ENCODE results near the gene TUBA4B. TPM values are rescaled to one million over a fixed set of nuclear protein-coding genes. Genes with fewer than 3 reads are reported as not detected.
"Not testable (repeated sequence)": the region's sequence is repeated elsewhere in the genome, so short reads cannot be mapped to it uniquely, and the experiment has no call there.

TUBA4B gene
- total RNA-seq, 1 donor from 2014 or later = not detected

- no peak for DNase-seq (ENCODE audit: low spot score)
Observed at GRCh38 chr2:219290381-219291171, 37.5 kb downstream of the TUBA4B start.

DNA sequence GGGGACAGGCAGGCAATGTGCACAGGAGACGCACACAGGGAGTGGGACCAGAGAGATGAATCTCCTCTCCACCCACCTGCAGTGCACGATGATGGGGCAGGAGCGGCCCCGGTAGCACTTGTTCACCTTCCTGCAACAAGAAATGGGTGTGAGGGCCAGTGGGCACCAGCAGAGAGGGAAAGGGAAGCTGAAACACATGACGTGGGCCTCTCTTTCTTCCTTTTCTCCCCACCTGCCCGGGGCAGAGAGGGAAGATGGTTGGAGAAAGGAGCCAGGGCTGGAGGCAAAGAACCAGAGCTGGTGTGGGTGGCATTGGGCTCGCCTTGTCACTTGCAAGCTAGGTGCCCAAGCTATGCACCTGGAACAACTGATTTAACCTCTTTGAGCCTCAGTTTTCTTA is 38.4 kb downstream of the TUBA4B start:
- DNase-seq (ENCODE audit: low spot score) = no peak

GRCh38 chr2:219291910-219292490 is 39.0 kb downstream of the TUBA4B start:
- no peak for DNase-seq (ENCODE audit: low spot score)

- no peak for DNase-seq (ENCODE audit: low spot score)
Observed at GRCh38 chr2:219292616-219293015, 39.6 kb downstream of the TUBA4B start.

- no peak for DNase-seq (ENCODE audit: low spot score)
Observed at GRCh38 chr2:219293736-219294231, 40.7 kb downstream of the TUBA4B start.

- peak; percentile 90 for DNase-seq (ENCODE audit: low spot score)
Observed at GRCh38 chr2:219294356-219295351, 41.6 kb downstream of the TUBA4B start.

GRCh38 chr2:219296142-219296541 is 43.1 kb downstream of the TUBA4B start:
- DNase-seq (ENCODE audit: low spot score) = no peak

DNA sequence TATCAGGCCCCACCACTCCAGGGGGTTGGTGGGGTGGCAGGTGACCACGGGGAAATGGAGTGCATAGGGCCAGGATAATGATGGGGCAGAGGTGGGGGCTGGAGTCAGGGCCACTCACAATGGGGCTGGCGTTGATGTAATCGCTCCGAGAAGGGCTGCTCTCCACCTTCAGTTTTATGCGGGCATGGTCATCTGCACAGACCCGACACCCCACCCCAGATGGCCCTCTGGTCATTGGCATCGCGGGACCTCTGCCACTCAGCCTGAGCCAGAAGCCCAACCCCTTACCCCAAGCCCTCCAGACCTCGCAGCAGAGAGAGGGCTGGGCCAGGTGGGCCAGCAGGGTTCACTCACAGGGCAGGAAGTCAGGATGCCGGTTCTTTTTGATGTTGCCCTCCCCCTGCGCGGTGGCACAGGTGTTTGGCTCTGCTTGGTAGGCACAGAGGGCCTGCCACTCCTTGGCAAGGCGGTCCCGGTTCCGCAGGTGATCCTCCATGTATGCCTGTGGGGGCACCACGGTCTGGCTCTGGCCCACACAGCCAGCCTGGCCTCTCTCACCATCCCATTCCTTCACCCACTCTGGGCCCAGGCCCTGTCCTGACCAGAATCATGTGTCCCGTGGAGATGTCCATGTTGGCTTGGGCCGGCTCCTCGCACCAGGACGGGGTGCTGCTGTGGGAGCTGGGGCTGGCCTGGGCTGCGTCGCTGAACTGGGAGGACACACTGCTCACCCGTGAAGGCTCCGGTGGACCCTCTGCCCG is 43.8 kb downstream of the TUBA4B start:
- DNase-seq (ENCODE audit: low spot score) = no peak

DNA sequence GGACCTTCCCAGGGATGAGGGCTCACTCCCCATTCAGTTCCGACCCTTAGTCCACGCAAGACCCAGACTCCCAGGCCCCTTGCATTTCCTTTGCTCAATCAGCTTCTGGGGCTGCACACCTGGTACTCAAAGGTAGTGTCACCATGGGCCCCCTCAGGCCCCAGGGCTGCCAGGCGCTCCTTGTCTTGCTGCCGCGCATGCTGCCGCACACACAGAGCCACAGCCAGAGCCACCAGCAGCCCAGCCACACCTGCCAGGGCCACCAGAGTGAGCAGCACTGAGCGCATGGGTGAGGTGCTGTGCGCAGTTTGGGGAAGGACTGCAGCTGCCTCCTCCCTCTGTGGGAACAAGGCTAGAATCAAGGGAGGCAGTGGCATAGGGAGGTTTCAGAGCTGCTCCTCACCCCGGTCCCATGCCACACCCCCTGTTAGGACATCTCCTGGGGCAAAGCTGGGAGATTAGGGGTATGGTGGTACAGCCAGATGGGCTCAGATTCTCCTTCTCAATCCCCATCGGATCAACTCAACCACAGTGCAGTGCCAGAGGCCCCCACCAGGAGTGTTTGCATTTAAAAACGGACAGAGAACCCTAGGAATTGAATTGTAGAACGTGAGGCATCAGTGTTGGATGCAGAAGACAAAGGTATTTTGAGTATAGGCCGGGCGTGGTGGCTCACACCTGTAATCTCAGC is 44.9 kb downstream of the TUBA4B start:
- DNase-seq (ENCODE audit: low spot score) = no peak

GRCh38 chr2:219298759-219299371 is 45.8 kb downstream of the TUBA4B start:
- peak; percentile 92 for DNase-seq (ENCODE audit: low spot score)

DNA sequence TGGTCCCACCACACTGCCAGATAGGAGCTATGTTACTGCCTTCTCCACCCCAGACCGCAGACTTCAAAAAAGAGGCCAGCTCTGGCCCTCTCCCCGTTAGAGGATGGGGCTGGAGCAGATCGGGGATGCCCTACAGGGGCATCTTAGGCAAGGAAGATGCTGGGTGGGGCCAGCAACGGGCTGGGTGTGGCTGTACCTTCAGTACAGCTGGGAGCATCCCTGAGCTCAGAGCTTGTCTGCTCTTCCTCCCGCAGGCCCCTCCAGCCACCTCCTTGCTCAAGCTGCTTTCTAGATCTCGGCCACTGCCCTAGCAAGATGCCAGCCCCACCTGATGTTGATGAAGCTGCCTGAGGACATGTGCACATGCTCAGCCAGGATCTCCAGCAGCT is 46.3 kb downstream of the TUBA4B start:
- no peak for DNase-seq (ENCODE audit: low spot score)

DNA sequence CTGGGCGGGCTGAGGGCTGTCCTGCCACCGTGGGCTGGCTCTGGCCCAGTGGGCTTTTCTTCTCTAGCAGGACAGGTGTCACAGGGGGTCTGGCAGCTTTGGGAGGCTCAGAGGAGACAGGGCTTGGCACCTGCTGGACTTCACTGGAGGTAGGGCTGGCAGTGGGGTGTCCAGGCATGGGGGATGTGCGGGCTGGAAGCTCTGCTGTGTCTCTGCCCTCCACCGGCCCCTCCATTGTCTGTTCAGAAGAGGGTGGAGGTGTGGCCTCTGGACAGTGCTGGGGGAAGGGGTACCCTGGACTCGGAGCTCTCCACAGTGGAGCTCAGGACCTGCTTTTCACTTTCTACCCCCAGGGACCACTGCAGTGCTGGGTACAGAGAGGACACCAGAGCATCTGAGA is 47.0 kb downstream of the TUBA4B start:
- DNase-seq (ENCODE audit: low spot score) = no peak

DNA sequence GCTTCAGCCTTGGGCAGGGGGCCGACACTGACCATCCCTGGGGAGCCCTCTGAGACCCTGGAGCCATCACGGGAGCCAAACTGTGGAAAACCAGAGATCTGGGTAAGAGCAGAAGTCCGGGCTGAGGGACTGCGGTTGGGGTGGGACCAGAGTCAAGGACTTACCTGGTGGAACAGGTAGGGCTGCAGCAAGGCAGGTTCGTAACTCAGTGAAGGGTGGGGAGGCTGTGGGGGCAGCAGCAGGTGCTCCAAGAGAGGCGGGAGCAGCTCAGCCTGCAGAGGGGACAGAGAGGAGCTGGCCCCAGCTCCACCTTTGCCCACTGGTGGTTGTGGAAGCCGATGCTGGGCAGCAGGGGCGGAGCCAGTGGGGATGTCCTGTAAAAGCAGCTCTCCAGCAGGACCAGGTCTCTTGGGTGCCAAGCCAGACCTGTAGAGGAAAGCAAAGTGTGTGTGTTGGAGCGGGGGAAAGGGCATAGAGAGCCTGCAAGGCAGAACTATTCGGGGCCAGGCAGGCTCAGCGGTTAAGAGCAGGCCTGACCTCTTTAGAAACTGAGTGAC is 49.4 kb downstream of the TUBA4B start:
- no peak for DNase-seq (ENCODE audit: low spot score)

DNA sequence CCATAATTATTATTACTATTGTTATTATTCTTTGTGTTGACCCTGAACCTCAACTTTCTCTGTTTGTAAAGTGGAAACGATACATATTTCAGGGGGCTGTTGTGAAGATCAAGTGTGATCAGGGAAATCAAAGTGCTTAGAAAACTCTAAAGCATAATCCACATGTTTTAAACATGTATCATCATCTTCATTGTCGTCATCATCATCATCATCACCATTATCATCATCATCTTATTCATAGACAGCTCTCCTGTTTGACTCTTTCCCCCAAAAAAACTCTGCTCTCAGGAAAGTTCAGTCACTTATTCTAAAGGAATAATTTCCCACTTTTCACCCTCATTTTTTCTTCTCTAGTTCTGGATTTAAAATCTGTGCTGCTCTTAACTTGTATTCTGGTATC is 51.2 kb downstream of the TUBA4B start:
- DNase-seq (ENCODE audit: low spot score) = no peak

GRCh38 chr2:219306047-219306446 is 53.0 kb downstream of the TUBA4B start:
- DNase-seq (ENCODE audit: low spot score) = no peak

DNA sequence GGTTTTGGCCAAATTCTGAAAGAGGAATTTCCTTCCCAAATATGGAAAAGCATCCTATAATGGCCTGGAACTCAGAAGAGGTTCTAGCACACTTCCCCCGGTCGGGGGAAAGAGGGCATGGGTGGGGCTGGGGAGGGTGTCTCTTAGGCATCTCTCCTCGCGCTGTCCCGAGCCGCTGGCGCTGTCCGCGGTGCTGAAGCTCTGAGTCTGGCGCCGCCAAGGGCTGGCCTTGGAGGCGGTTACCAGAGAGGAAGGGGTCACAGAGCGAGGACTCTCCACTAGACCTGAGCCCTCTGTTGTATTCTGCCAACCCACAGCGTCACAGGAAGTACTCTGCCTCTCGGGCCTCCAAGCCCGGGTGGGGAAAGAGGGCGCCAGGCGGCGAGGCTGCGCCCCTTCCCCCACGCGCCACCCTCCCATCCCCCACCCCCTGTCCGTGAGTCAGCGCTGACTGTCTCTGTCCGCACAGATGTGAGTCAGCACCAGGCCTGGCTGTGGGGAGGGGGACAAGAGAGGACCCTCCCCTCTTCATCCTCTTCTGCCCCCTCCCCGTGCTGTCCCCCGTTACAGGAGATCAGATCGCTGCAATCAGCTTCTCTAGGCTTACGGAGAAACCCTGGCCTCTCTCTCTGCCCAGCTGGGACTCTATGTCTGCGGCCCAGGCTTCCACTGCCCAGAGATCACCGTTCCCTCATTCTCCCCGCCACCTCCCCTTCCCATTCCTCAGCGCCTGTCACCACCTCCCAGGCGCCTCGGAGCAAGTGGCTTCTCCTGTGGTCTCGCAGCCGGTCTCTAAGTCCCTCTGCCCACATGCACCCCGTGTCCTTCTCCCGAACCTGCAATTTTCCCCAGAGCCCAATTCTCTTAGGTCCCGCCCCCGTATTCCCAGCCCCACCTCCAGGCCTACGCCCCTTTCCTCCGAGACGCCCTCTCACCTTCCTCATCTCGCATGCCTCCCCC is 55.4 kb downstream of the TUBA4B start:
- DNase-seq (ENCODE audit: low spot score) = peak; percentile 54

GRCh38 chr2:219309278-219309677 is 56.2 kb downstream of the TUBA4B start, which contains the start of gene PTPRN:
TSS of gene PTPRN (minus strand) at chr2:219309401. CDS start at chr2:219309332, 69 bp downstream.
- DNase-seq (ENCODE audit: low spot score) = no peak

GRCh38 chr2:219312683-219313263 is 59.7 kb downstream of the TUBA4B start:
- DNase-seq (ENCODE audit: low spot score) = not testable (repeated sequence)

All from mucosa of gallbladder (tissue), 1 donor.